Sigmoid colon (tissue), 7 donors: Measurements from ENCODE around the gene LY6G6F. TPM values are rescaled to one million over a fixed set of nuclear protein-coding genes. Genes with fewer than 3 reads are reported as not detected.
A peak's percentile ranks its signal among the peaks of the same experiment; 100 is the strongest.

Experiments
- DNase-seq: peaks from one replicate; pipeline ENCODE4 v3.0.0-alpha.2; 2019
- H3K27ac ChIP-seq, 4 donors: fragments of 200-600 bp; sonication (generic); one replicate each; pipeline ENCODE4 v1.5.1; 2016 to 2019; ENCODE audit warnings: mild to moderate bottlenecking in 1 of 4
- H3K27me3 ChIP-seq, 3 donors: fragments of 200-600 bp; sonication (generic); one replicate each; pipeline ENCODE4 v1.5.1; 2019; ENCODE audit warnings: mild to moderate bottlenecking in 1 of 3
- H3K36me3 ChIP-seq, 4 donors: fragments of 200-600 bp; sonication (generic); one replicate each; pipeline ENCODE4 v1.5.1; 2016 to 2019
- H3K4me1 ChIP-seq, 4 donors: fragments of 200-600 bp; sonication (generic); one replicate each; pipeline ENCODE4 v1.5.1; 2017 to 2019
- H3K4me3 ChIP-seq, 4 donors: fragments of 200-600 bp; sonication (generic); one replicate each; pipeline ENCODE4 v1.5.1; 2017 to 2019; ENCODE audit warnings: mild to moderate bottlenecking in 2 of 4, moderate library complexity in 1 of 4
- H3K9me3 ChIP-seq, 4 donors: fragments of 200-600 bp in 3 of 4; sonication (generic) in 3 of 4; one replicate each; pipeline versions ENCODE4 v1.5.1 to v1.6.1; 2013 to 2019
- CTCF ChIP-seq, 4 experiments: fragments of 450-650 bp in 3 of 4; fragments of 200-600 bp in 1 of 4; IDR thresholded peaks; one replicate each; pipeline ENCODE4 v1.5.1; 2016 to 2019; ENCODE audit warnings: antibody characterized with exemption in 4 of 4, mild to moderate bottlenecking in 3 of 4, moderate library complexity in 2 of 4
- EP300 ChIP-seq, 4 donors: sonication (generic); formaldehyde crosslinking; IDR thresholded peaks; one replicate each; pipeline ENCODE4 v1.6.1; 2017; ENCODE audit warnings: antibody characterized with exemption in 4 of 4
- POLR2A ChIP-seq, 2 donors: fragments of 450-650 bp; IDR thresholded peaks; one replicate each; pipeline ENCODE4 v1.6.1; 2016; ENCODE audit warnings: antibody characterized with exemption in 2 of 2, mild to moderate bottlenecking in 2 of 2, moderate library complexity in 2 of 2
- POLR2AphosphoS5 ChIP-seq, 4 donors: sonication (generic); formaldehyde crosslinking; IDR thresholded peaks; one replicate each; pipeline ENCODE4 v1.6.1; 2017; ENCODE audit warnings: antibody characterized with exemption in 4 of 4
- WGBS, 2 donors: extraction: QIAGEN DNeasy Blood & Tissue Kit; methylation state at CpG; one replicate each; pipeline ENCODE4 v1.1.7; 2013; 5-methylcytosine and 5-hydroxymethylcytosine counted together
- intact Hi-C: fragments of 100-400 bp; cut with DNase I; formaldehyde crosslinking; loops from one replicate; pipeline ENCODE4 v1.15.1; 2023
- polyA plus RNA-seq, 3 donors: library from polyadenylated mRNA; stranded (reverse); fragments of 200-250 nt; gene quantifications; one replicate each; pipeline ENCODE4 v1.2.3, GENCODE V29; 2013
- total RNA-seq, 4 donors: library from RNA; depleted of rRNA; stranded (reverse); fragments of >200 nt; gene quantifications; one replicate each; pipeline ENCODE4 v1.1.0, GENCODE V29; 2016
- donor health status: healthy with polysubstance abuse.
- donor health status: Bipolar disorder and iron deficiency.
- donor health status: healthy.

LY6G6F gene
- total and polyA plus RNA-seq, 7 donors = not detected

- TF ChIP-seq EP300 (IDR thresholded peaks at IDR 0.05) (no peak), POLR2A (IDR thresholded peaks at IDR 0.05) (no peak), POLR2AphosphoS5 (IDR thresholded peaks at IDR 0.05) (no peak), CTCF (IDR thresholded peaks at IDR 0.05) (no peak)
- intact Hi-C loops = no loop called here
These were observed 13.8 kb upstream of the LY6G6F start for GRCh38 chr6:31692886-31693285.

GRCh38 chr6:31693535-31693934 lies 13.1 kb upstream of the LY6G6F start:
- intact Hi-C loops = no loop called here
- WGBS, 2 donors = 93% methylated on average over 6 of the region's 6 CpGs
- no peaks in the 10 kb centered on the region for H3K9me3 ChIP-seq
- TF ChIP-seq EP300 (IDR thresholded peaks at IDR 0.05) = no peak
- TF ChIP-seq POLR2AphosphoS5 (IDR thresholded peaks at IDR 0.05) = no peak
- no peak for TF ChIP-seq POLR2A (IDR thresholded peaks at IDR 0.05)
- TF ChIP-seq CTCF (IDR thresholded peaks at IDR 0.05) = no peak
- no peaks in the 10 kb centered on the region for H3K27me3 ChIP-seq
- no peak overlapping the region for H3K27ac ChIP-seq
- H3K36me3 ChIP-seq = peaks cover 48 to 97% (median 74%) of the 10 kb centered on the region in 4 donors
- no peak overlapping the region for H3K4me3 ChIP-seq
- H3K4me1 ChIP-seq = no peaks in the 10 kb centered on the region
- no peak for DNase-seq

More at GRCh38 chr6:31692886-31693285, 13.8 kb upstream of the LY6G6F start:
- 91 to 93% methylated on average over 9 of the region's 9 CpGs for WGBS, 2 donors
- Histone ChIP-seq H3K4me3 (no peak overlapping the region), H3K27ac (no peak overlapping the region), H3K4me1 (no peaks in the 10 kb centered on the region), H3K27me3 (no peaks in the 10 kb centered on the region), H3K36me3 (peaks cover 54 to 99% (median 81%) of the 10 kb centered on the region in 4 donors), H3K9me3 (no peaks in the 10 kb centered on the region)
- no peak for DNase-seq

GRCh38 chr6:31697555-31697954 lies 9.1 kb upstream of the LY6G6F start:
- intact Hi-C loops = no loop called here
- peaks cover 20 to 80% (median 46%) of the 10 kb centered on the region in 4 donors for H3K36me3 ChIP-seq
- no peaks in the 10 kb centered on the region for H3K9me3 ChIP-seq
- 61 to 62% methylated on average over 3 of the region's 3 CpGs for WGBS, 2 donors
- TF ChIP-seq POLR2AphosphoS5 (IDR thresholded peaks at IDR 0.05) (no peak), EP300 (IDR thresholded peaks at IDR 0.05) (no peak), POLR2A (IDR thresholded peaks at IDR 0.05) (no peak), CTCF (IDR thresholded peaks at IDR 0.05) (no peak)
- H3K27me3 ChIP-seq = no peaks in the 10 kb centered on the region
- no peak overlapping the region for H3K27ac ChIP-seq
- no peak overlapping the region for H3K4me3 ChIP-seq
- H3K4me1 ChIP-seq = peaks cover 0 to 29% (median 19%) of the 10 kb centered on the region in 4 donors
- DNase-seq = no peak

GRCh38 chr6:31700740-31701401 lies 5.8 kb upstream of the LY6G6F start:
- Histone ChIP-seq H3K36me3 (peaks cover 0 to 47% (median 20%) of the 10 kb centered on the region in 4 donors), H3K4me3 (no peak overlapping the region), H3K9me3 (no peaks in the 10 kb centered on the region), H3K27ac (peak overlapping the region in 1 of 4 donors; percentile 94), H3K27me3 (no peaks in the 10 kb centered on the region), H3K4me1 (peaks cover 0 to 36% (median 22%) of the 10 kb centered on the region in 4 donors)
- WGBS, 2 donors = 49 to 73% methylated on average over 5 of the region's 5 CpGs
- no peak for DNase-seq
- no peak for TF ChIP-seq CTCF (IDR thresholded peaks at IDR 0.05)
- no peak for TF ChIP-seq POLR2A (IDR thresholded peaks at IDR 0.05)
- no peak for TF ChIP-seq POLR2AphosphoS5 (IDR thresholded peaks at IDR 0.05)
- TF ChIP-seq EP300 (IDR thresholded peaks at IDR 0.05) = no peak
- intact Hi-C loops = loop anchor here (10.0 kb wide), 1 partner anchor 156 kb away; the partner anchor contains the start of genes ATP6V1G2, DDX39B and NFKBIL1
